GM18508 (cell line): ENCODE measurements around the gene EYS.

Experiments used
- ATAC-seq: cut with Tn5 transposase; IDR thresholded peaks from one replicate; pipeline ENCODE4 v1.9.1; 2021; ENCODE audit warnings: moderate number of reproducible peaks; ENCODE audit not compliant: insufficient read depth, unreplicated experiment

The EYS gene

DNA sequence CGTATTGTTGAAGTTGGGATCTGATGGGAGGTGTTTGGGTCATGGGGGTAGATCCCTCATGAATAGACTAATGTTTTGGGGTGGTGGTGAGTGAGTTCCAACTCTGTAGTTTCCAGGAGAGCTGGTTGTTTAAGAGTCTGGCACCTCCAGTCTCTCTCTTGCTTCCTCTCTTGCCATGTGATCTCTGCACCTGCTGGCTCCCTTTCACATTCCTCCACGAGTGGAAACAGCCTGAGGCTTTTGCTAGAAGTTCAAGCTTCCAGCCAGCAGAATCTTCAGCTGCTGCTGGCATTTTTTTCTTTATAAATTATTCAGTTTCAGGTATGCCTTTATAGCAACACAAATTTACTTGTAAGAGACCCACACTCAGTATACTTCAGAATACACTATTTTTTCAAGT, 1021.6 kb downstream of the EYS start:
- no peak for ATAC-seq

DNA sequence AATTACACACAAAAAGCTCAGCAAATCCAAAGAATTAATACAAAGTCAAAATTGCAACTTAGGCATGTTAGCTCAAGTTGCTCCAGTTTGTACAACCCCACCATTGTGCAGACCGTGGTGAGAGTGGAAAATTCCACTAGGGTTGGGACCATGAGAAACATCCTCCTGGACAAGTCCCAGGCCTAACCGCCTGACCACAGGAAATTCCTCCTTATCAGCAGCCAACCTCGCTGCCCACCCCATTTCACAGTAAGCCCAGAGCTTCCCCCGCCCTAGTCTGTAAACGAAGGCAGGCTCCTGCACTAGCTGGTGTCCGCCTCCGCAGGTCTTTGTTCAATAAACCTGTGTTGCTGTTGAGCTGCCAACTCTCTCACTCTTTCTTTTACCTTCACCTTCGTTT, 1023.3 kb downstream of the EYS start:
- ATAC-seq: no peak

DNA sequence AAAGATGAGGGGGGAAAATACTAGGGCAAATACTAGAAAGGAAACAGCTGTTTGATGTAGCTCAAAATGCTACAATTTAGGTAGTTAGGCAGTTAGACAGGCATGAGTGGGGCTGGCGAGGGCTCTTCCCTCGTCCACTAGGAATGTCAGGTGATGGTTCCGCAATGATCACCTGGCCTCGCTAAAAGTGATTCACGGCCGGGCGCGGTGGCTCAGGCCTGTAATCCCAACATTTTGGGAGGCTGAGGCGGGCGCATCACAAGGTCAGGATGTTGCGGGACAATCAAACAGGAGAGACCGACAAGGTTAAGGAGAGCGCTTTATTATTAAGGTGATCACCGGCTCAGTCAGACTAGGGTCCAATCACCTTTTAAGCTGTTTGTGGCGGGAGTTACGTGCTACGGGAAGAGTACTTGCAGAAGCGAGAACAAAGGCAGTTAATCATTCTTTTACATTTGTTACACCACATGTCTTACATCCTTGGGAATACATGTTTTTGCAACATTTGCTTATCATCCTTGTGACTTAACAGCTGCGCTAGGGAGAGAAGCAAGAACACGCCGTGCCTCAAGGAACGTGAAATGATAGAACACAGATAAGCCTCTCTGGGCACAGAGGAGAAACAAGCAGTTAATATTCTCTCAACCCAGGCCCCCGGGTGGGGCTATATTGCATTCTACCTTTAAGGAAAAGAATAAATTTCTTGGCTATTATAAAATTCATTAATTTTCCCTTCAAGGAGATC, 1025.4 kb downstream of the EYS start:
- ATAC-seq: no peak

DNA sequence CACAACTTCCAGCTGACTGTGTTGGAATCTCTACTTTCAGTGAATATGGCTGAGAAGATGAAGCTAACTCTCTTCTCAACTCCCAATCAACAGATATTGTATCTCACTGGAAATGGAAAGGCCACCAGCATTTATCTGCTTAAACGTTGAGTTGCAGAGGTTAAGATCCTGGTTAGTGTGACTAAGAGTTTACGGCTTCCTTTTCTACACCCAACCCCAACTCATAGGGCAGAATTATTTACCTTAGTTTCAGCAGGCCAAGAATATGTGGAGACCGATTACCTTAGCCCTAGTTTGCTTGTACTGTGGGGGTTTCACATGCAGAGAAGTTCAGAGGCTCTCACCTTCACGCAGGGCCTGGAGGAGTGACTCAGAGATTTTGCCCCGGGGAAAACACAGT, 1026.6 kb downstream of the EYS start:
- no peak for ATAC-seq

DNA sequence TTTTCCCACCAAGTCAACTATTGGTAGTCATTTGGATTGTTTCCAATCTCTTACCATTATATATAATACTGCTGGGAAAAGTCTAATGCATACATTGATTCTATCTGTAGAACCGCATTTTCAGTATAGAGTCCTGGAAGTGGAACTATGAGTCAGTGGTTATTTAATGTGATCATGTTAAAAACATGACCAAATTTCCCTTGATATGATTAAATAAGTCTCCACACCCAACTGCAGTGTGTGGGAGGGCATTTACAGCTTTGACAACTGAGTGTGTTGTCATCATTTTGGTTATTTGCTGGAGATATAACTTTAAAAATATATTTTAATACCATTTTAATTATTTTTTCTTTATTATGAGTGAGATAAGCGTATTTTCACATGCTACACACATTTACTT, 1027.6 kb downstream of the EYS start:
- no peak for ATAC-seq

DNA sequence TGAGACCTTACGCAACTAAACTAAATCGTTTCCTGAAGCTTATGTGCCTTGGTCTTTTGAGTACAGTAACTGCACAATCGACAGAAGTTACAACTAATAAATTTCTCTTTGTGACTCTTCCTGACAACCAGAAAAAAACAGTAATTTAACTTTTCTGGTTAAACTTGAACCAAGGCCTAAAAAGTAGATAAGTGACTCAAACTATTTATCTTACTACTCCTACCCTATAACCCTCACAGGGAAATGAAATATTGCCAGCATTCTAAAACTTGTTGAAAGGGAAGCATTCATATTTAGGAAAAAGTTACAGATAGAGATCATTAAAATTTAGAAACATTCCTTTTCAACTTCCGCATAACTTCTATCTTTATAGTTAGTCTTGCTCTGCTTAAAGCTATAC, 1034.4 kb downstream of the EYS start:
- ATAC-seq: no peak

DNA sequence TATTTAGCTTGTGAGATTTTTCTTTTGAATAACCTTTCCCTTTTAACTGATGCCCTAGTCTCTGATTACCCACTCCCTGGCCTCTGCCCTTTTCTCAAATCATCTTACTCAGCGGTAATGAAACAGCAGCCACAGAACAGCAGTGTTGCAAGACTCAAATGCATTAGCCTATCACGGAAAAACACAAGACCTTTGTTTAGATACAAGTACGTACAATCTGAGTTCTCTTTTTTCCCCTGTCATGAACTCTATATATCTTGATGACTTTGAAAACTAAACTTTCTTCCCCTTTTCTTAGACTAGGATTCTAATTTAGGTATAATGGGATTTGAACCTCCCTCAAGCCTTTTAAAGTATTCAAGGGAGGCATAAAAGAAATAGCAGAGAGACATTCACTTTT, 1034.9 kb downstream of the EYS start:
- no peak for ATAC-seq

DNA sequence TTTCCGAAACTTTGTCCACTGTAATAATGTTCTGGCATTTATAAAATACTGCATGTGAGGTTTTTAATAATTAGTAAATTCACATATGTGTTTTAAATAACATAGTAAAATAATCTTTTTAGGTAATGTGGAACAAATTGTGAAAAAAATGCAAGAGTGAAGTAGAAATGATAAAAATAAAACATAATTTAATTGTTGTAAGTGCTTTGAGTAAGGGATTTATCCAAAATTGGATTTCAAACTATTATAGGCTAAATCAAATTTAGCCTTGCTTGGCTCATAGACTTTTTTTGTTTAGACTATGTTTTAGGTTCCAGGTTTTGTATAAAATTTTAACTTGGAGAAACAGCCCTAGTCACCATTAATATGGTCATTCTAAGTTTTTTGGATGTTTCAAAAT, 1041.9 kb downstream of the EYS start:
- no peak for ATAC-seq

DNA sequence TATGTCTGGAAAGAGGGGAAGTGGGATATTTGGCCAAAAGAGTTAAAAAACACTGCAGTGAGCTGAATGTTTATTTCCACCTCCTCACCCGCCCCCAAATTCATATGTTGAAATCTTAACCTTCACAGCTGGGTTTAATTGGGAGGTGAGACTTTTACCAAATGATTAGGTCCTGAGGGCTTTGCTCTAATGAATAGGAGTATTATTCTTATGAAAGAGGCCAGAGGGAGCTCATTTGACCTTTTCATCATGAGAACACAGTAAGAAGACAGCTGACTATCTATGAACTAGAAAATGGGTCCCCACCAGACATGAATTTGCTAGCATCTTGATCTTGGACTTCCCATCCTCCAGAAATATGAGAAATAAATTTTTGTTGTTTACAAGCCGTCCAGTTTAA, 1042.5 kb downstream of the EYS start:
- no peak for ATAC-seq

DNA sequence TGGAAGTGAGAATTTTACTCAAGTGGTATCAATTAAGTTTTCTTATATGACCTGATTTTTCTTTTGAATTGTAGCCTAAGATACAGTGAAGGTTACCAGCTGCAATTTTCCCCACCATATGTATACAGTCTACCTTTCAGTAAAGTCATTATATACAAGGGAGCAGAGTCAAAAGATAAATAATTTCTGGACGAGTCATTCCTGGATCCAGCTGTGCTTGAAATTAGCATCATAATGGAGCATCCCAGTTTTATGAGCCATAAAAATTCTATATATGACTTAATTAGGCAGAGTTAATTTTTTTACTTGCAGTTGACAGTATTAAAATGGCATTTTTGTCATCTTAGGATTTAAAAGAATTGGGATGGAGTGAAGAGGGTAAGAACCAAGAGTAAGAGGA, 1063.0 kb downstream of the EYS start:
- ATAC-seq: no peak

DNA sequence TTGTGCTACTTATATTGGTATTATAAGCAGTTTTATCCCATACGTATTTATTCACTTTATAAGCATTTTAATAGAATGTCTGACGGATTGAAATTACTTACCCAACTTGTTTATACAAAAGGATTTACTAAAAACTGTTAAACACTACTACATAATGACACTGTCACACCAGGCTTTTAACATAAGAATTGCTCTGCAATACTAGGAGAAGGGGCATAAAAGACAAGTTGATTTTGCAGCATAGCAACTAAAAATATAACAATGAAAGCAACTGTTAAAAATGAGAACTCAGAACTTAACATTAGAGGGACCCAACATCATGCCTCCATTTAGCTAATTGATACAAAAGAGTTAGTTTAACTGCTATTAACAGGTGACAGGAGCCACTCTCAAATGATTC, 1076.1 kb downstream of the EYS start:
- no peak for ATAC-seq

DNA sequence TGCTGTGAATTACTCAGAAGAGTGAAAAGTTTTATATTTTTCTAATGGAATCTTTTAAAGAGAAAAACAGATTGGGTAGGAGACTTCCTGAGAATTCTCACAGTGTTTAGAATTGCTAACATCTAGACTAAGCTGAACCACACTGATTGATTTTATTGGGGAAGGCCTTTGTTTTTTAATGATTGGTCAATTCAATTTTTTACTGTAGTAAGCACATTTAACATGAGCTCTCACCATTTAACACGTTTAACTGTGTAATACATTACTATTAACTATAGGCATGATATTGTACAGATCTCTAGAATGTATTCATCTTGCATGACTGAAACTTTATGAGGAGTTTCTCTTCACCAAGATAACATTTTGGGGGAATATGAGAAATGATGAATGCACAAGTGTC, 1084.1 kb downstream of the EYS start:
- no peak for ATAC-seq

DNA sequence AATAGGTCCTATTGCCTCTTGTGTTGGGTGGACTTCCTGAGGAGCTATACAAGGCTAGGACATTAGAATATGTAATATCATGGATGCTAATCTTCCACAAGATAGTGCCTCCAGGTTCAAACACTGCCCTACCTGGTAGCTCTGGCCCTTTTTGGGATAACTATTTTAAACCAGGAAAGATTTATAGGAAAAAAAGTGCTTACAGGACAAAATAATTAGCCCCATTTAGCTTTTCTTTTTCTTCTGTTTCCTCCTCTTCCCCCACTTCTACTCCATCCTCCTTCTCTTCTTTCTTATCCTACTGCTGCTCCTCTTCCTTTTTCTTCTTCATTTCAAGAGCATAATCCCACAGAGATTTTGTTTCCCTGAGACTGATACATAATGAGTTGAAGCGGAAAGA, 1104.0 kb downstream of the EYS start:
- no peak for ATAC-seq

DNA sequence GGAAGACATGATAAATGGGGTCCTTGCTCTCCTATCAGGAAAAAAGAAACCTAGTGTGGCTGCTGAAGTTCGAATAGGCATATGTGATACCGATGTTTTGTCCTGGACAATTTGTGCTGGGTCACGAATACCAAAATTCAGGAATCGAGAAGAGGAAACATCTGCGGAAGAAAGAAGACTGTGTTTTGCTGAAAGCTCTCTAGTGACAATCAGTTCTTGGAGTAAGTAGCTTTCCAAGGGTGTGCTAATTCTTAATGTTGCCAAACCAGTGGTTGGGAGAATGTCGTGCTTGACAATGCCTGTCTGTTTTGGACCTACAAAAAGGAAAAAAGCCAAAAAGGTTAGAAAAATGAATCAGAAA, 1115.4 kb downstream of the EYS start:
- ATAC-seq: no peak

DNA sequence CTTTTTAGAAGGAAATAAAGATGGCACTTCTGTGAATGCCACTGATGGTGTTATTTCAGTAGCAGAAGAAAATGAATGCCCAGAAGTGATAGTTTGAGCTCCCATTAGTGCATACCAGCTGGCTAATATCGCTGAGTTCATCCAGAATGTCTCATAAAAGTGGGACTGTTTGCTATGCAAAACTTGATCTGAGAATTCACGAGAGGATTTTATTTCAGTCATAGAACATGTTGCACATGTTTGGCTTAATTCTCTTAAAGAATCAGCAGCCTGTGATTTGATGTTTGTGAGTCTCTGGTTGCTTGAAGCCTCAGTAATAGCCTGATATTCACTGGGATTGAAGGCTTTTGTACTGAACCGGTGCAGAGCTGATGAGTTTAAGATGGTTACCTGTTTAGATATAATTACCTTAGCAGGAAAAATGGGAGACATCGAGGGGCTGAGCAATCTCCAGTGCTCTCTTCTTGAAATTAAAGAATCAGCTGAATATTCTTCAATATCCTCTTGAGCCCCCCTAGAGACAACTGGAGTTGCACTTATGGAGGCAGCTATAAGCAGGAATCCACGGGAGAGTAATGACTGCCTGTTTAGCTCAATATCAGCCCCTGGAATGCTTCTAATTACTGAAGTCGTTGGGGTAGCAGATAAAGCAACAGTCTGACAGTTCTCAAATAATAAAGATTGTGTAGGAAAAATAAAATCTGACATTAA, 1115.9 kb downstream of the EYS start:
- no peak for ATAC-seq

DNA sequence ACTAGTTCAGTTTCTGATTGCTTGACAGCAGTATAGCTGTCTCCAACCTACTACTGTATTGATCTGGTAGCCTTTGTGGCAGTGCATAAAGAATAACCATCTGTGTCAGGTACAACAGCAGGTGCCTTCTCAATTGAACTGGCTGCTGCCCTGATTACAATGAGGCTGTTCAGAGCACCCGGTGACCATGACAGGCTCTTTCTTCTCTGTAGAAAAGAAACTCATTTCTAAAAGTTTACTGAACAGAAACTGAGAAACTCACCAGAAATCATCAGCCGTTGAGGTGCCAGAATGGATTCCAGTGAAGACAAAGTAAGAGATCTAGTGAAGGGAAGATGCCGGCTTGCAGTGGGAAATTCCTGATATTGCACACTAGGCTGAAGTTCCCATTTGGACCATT, 1117.1 kb downstream of the EYS start:
- no peak for ATAC-seq

DNA sequence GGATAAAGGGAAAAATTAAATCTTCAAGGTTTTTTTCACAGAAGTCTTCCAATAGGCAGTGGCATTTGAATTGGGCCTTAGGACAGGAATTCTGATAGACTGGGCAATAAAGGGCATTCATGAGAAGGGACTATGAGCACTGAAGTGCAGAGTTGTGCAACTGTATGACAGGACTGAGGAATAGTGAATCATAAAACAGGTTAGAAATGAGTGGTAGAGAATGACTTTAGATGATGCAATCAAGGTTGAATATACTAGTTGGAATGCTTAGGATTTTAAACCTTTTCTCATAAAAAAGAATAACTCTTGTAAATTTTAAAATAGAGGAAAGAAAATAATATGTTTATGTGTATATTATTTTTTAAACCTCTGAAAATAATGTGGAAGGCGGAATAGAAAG, 1126.7 kb downstream of the EYS start:
- ATAC-seq: no peak

DNA sequence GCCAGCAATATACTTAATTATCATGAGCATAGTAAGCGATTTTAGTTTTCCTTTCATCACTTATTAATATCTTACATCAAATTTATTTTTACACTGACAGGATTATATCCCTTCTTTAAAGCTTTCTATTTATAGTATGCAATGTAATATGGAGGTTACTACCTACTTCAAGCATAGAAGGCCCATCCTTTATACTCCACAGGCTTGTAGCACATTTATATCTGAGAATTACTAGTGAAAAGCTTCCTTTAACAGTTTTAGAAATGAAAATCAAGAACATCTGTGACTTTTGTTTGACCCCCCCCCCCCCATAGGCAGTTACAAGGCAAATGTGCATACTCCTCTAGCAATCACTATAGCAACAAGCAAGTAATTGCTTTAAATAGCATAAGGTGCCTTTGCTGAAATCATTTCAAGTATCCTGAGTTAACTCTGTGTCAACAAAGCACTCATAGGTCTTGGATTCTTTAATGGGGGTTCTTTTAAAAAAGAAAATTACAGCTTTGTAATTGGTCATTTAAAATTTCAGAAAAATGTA, 1153.7 kb downstream of the EYS start:
- ATAC-seq: no peak

DNA sequence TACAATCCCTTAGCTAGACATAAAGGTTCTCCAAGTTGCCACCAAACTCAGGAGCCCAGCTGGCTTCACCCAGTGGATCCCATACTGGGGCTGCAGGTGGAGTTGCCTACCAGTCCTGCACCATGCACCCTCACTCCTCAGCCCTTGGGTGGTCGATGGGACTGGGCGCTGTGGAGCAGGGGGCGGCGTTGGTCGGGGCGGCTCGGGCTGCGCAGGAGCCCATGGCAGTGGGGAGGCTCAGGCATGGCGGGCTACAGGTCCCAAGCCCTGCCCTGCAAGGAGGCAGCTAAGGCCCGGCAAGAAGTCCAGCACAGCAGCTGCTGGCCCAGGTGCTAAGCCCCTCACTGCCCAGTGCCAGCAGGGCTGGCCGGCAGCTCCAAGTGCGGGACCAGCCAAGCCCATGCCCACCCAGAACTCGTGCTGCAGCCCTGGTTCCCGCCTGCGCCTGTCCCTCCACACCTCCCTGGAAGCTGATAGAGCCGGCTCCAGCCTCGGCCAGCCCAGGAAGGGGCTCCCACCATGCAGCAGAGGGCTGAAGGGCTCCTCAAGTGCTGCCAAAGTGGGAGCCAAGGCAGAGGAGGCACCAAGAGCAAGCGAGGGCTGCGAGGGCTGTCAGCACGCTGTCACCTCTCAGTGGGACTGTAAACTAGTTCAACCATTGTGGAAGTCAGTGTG, 1159.3 kb downstream of the EYS start:
- ATAC-seq: no peak

DNA sequence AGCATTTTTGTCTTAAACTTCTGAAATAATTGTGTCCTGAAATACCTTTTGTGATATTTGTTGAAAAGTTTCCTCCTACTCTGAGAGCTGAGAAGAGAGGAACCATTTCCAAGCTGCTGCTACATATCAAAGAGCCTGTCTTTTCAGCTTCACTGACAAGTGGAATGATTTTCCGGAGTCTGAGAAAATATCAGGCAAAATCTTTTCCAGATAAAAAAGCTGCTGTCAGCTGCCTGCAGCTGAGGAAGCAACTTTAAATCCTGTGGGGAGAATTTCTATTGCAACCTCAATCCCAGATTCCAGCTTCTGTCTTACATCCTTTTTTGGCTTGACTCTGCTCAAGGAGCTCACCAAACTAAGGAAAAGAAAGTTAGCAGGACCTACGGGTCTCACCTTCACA, 1167.1 kb downstream of the EYS start:
- ATAC-seq: no peak

DNA sequence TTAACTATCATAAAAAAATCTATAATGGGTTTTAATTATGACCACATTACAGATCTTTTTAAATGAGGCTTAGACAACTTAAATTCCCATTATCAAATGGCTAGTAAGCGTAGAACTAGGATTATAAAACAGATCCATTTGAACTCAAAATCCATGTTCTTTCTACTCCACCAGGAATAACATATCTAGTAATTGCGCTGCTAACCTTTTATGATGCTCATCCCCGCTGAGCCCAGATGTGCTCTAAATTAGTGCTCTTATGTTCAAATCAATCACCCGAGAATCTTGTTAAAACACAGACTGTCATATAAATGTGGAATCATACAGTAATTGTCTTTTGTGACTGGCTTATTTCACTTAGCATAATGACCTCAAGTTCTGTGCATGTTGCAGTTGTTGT, 1168.3 kb downstream of the EYS start:
- ATAC-seq: no peak
